ENCODE data around the gene EIF1.
A peak's percentile ranks its signal among the peaks of the same experiment; 100 is the strongest.
"Not testable (repeated sequence)": the region's sequence is repeated elsewhere in the genome, so short reads cannot be mapped to it uniquely, and the experiment has no call there.

The EIF1 gene

GRCh38 chr17:41679740-41680425 is 8.8 kb upstream of the EIF1 start:
- no peak for DNase-seq

- no peak for DNase-seq
These were observed 8.2 kb upstream of the EIF1 start for GRCh38 chr17:41680426-41681040.

- DNase-seq = no peak
These were observed 6.9 kb upstream of the EIF1 start for GRCh38 chr17:41681776-41682175.

- no peak for DNase-seq
These were observed 6.1 kb upstream of the EIF1 start for GRCh38 chr17:41682631-41683030.

- DNase-seq = no peak
These were observed 5.2 kb upstream of the EIF1 start for GRCh38 chr17:41683441-41684007.

- DNase-seq = no peak
These were observed 4.7 kb upstream of the EIF1 start for GRCh38 chr17:41684035-41684434.

GRCh38 chr17:41685753-41686152 is 2.9 kb upstream of the EIF1 start:
- DNase-seq = not testable (repeated sequence)

GRCh38 chr17:41686281-41686680 is 2.4 kb upstream of the EIF1 start:
- no peak for DNase-seq

- DNase-seq = peak; percentile 80
These were observed 651 bp upstream of the EIF1 start for GRCh38 chr17:41687828-41688640.

- peak; percentile 76 for DNase-seq
These were observed 1.0 kb downstream of the EIF1 start for GRCh38 chr17:41689497-41690299.

- DNase-seq = no peak
These were observed 1.8 kb downstream of the EIF1 start for GRCh38 chr17:41690497-41690896.

GRCh38 chr17:41691031-41691777 is 2.5 kb downstream of the EIF1 start:
- no peak for DNase-seq

GRCh38 chr17:41692722-41693521 is 4.2 kb downstream of the EIF1 start:
- DNase-seq = no peak

GRCh38 chr17:41695134-41695661 is 6.5 kb downstream of the EIF1 start:
- no peak for DNase-seq

- DNase-seq = peak; percentile 88
These were observed 7.5 kb downstream of the EIF1 start for GRCh38 chr17:41695954-41696757.

- DNase-seq = peak; percentile 73
These were observed 8.7 kb downstream of the EIF1 start for GRCh38 chr17:41697122-41697962.

GRCh38 chr17:41700843-41701242 is 12.2 kb downstream of the EIF1 start:
- DNase-seq = not testable (repeated sequence)

- DNase-seq = no peak
These were observed 14.0 kb downstream of the EIF1 start for GRCh38 chr17:41702712-41703111.
